Peyer's patch (tissue), 4 donors: Measurements from ENCODE around the gene GALE. TPM values are rescaled to one million over a fixed set of nuclear protein-coding genes. Genes with fewer than 3 reads are reported as not detected.
"Not testable (repeated sequence)": the region's sequence is repeated elsewhere in the genome, so short reads cannot be mapped to it uniquely, and the experiment has no call there.

Experiments
- DNase-seq, 3 donors: peaks; one replicate each; pipeline ENCODE4 v3.0.0-alpha.2; 2017 to 2019
- H3K27ac ChIP-seq, 4 donors: fragments of 200-600 bp; sonication (generic); one replicate each; pipeline ENCODE4 v1.5.1; 2016 to 2019
- H3K27me3 ChIP-seq, 2 donors: fragments of 200-600 bp; sonication (generic); one replicate each; pipeline ENCODE4 v1.5.1; 2019
- H3K36me3 ChIP-seq, 3 donors: fragments of 200-600 bp; sonication (generic); one replicate each; pipeline ENCODE4 v1.5.1; 2016 to 2019
- H3K4me1 ChIP-seq, 4 donors: fragments of 200-600 bp; sonication (generic); one replicate each; pipeline ENCODE4 v1.5.1; 2016 to 2019
- H3K4me3 ChIP-seq, 4 donors: fragments of 200-600 bp; sonication (generic); 1 replicate in 3 of 4; 2 replicates in 1 of 4; pipeline ENCODE4 v1.5.1; 2016 to 2019; ENCODE audit warnings: mild to moderate bottlenecking in 1 of 4
- H3K9me3 ChIP-seq, 4 donors: fragments of 200-600 bp; sonication (generic); one replicate each; pipeline ENCODE4 v1.5.1; 2016 to 2019; ENCODE audit warnings: mild to moderate bottlenecking in 1 of 4
- POLR2A ChIP-seq, 2 donors: fragments of 450-650 bp; IDR thresholded peaks; one replicate each; pipeline ENCODE4 v1.5.1; 2017; ENCODE audit warnings: antibody characterized with exemption in 2 of 2, mild to moderate bottlenecking in 2 of 2, moderate library complexity in 2 of 2
- total RNA-seq, 4 donors: library from RNA; depleted of rRNA; stranded (reverse); fragments of >200 nt; gene quantifications; one replicate each; pipeline ENCODE4 v1.1.0, GENCODE V29; 2016
- TF ChIP-seq, protein P1 (sequence below), 6 experiments: fragments of 450-650 bp in 4 of 6; fragments of 200-600 bp in 2 of 6; sonication (generic) in 1 of 6; IDR thresholded peaks; one replicate each; pipeline ENCODE4 v1.5.1; 2017 to 2019; ENCODE audit warnings: antibody characterized with exemption in 6 of 6, mild to moderate bottlenecking in 3 of 6, moderate library complexity in 1 of 6

Gene GALE
- total RNA-seq, 4 donors from 2014 or later: 58.6 to 137 (median 107) TPM

DNA sequence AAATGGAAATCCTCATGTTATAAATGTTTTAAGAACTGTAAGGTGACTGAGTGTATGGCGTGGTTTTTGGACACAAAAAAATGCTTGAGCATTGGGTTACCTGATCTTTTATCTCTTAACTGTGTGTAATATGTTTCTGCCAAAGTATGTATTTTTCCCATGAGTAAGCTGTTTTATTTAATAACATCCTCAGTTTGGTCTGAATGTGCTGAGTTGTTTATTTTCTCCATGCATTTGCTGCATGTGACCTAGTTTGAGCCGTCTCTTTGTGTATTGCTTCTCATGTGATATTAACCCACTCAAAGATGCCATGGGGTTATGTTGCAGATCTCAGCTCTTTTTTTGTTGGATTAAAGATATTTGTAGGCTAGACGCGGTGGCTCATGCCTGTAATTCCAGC, 15.7 kb downstream of the GALE start:
- TF ChIP-seq, protein P1, sequence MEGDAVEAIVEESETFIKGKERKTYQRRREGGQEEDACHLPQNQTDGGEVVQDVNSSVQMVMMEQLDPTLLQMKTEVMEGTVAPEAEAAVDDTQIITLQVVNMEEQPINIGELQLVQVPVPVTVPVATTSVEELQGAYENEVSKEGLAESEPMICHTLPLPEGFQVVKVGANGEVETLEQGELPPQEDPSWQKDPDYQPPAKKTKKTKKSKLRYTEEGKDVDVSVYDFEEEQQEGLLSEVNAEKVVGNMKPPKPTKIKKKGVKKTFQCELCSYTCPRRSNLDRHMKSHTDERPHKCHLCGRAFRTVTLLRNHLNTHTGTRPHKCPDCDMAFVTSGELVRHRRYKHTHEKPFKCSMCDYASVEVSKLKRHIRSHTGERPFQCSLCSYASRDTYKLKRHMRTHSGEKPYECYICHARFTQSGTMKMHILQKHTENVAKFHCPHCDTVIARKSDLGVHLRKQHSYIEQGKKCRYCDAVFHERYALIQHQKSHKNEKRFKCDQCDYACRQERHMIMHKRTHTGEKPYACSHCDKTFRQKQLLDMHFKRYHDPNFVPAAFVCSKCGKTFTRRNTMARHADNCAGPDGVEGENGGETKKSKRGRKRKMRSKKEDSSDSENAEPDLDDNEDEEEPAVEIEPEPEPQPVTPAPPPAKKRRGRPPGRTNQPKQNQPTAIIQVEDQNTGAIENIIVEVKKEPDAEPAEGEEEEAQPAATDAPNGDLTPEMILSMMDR (IDR thresholded peaks at IDR 0.05): no peak
- TF ChIP-seq POLR2A (IDR thresholded peaks at IDR 0.05): no peak
- Histone ChIP-seq H3K36me3 (peaks cover 0 to 65% (median 3%) of the 10 kb centered on the region in 3 donors), H3K4me1 (peaks cover 0 to 5% (median 1%) of the 10 kb centered on the region in 4 donors), H3K27me3 (no peaks in the 10 kb centered on the region), H3K9me3 (no peaks in the 10 kb centered on the region), H3K4me3 (no peak overlapping the region), H3K27ac (no peak overlapping the region)
- no peak for DNase-seq

DNA sequence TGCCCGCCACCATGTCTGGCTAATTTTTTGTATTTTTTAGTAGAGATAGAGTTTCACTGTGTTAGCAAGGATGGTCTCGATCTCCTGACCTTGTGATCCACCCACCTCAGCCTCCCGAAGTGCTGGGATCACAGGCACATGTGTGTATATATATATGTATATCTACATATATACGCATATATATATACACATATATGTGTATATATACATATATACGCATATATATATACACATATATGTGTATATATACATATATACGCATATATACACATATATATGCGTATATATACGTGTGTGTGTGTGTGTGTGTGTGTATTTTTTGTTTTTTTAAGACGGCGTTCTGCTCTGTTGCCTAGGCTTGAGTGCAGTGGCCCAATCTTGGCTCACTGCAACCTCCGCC, 17.4 kb downstream of the GALE start:
- H3K36me3 ChIP-seq: peaks cover 0 to 59% (median 3%) of the 10 kb centered on the region in 3 donors
- H3K27me3 ChIP-seq: not testable (repeated sequence)

DNA sequence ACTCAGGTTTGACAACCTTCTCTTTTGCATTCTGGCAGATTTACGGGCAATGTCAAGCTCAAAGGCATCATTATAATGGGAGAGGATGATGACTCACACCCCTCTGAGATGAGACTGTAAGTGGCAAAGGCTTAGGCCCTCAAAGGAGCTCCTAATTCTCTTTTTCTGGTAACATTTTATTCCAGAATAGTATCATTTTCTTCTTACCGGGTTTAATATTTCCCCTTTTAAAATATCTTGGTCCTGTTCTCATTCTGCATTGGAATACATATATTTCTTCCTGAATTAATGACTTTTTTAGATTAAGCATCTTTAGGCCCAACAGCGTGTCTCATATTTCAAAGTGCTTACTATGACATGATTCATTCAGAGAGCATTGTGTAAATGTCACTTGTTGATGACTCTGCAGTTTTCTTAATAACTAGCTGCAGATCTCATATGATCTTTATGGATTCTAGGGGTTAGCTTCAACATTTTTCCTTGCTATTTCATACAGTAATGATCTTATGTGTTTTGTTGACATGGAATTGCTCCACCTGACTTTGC, 20.7 kb downstream of the GALE start:
- H3K36me3 ChIP-seq: peaks cover 0 to 26% (median 0%) of the 10 kb centered on the region in 3 donors
- H3K4me3 ChIP-seq: no peak overlapping the region
- H3K27ac ChIP-seq: no peak overlapping the region
- peaks cover 0 to 31% (median 2%) of the 10 kb centered on the region in 4 donors for H3K4me1 ChIP-seq
- no peak for DNase-seq
- TF ChIP-seq, protein P1 (IDR thresholded peaks at IDR 0.05): no peak
- no peak for TF ChIP-seq POLR2A (IDR thresholded peaks at IDR 0.05)
- H3K27me3 ChIP-seq: no peaks in the 10 kb centered on the region
- no peaks in the 10 kb centered on the region for H3K9me3 ChIP-seq

More for the DNA sequence above, 17.4 kb downstream of the GALE start:
- not testable (repeated sequence) for DNase-seq, H3K27ac ChIP-seq, H3K4me3 ChIP-seq, H3K9me3 ChIP-seq
- peaks cover 0 to 17% (median 2%) of the 10 kb centered on the region in 4 donors for H3K4me1 ChIP-seq

DNA sequence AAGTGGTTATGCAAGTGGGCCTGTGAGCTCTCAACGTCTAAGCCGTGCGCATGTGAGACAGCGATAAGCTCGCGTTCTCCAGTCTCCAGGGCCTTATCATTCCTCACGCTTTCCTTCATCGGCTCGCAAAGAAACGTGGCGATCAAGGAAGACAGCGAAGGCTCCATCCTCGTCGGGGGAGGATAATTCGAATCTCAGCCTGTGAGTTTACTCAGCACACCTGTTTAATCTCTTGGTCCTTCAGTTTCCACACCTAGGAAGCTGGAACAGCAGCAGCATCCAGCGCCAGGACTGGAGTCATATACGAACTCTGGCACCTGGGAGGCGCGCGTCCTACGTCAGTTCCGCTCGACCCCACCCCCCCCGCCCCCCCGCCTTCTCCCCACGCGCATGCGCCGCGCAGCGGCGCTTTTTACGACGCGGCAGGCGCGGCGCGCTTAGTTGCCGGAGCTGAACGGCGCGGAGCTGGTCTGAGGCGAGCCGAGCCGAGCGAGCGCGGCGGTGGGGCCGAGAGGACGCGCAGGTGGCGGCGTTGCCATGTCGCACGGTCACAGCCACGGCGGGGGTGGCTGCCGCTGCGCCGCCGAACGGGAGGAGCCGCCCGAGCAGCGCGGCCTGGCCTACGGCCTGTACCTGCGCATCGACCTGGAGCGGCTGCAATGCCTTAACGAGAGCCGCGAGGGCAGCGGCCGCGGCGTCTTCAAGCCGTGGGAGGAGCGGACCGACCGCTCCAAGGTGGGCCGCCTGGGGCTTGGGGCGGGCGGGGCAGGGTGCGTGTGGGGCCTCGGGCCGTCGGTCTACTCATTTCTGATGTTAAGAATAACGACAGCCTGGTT, 22.4 kb downstream of the GALE start, which contains the start of gene PITHD1:
Gene PITHD1 (plus strand): TSS at position 440 of the 836 bp plus-strand sequence. CDS start 98 bp downstream, at position 538.
- Histone ChIP-seq H3K27ac (peak within 1 kb of the TSS; percentile 89 to 94 (median 92)), H3K9me3 (no peaks in the 10 kb centered on the region), H3K4me3 (peak within 1 kb of the TSS; percentile 71 to 98 (median 83)), H3K4me1 (peaks cover 0 to 31% (median 2%) of the 10 kb centered on the region in 4 donors), H3K36me3 (peaks cover 0 to 13% (median 0%) of the 10 kb centered on the region in 3 donors), H3K27me3 (no peaks in the 10 kb centered on the region)
- peak; percentile 74 to 92 (median 91) for DNase-seq
- TF ChIP-seq POLR2A (IDR thresholded peaks at IDR 0.05): peak; percentile 80 to 88
- TF ChIP-seq, protein P1 (IDR thresholded peaks at IDR 0.05): no peak

DNA sequence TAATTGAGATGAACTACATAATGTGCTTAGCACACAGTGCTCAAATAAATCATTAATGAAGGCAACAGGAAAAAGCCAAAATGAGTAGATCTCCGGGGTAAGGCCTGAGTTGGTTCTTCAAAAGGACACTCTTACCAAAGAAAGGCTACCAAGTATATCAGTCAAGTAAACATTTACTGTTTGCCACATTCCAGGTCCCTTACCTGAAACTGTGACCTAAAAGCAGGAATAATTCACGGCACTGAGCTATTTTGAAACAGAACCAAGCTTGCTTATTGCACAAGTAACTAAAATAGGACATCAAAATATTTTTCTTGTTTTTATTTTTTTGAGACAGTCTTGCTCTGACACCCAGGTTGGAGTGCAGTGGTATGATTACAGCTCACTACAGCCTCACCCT, 24.3 kb downstream of the GALE start:
- H3K27me3 ChIP-seq: no peaks in the 10 kb centered on the region
- no peak overlapping the region for H3K27ac ChIP-seq
- DNase-seq: no peak
- no peak overlapping the region for H3K4me3 ChIP-seq
- no peaks in the 10 kb centered on the region for H3K9me3 ChIP-seq
- peaks cover 0 to 36% (median 2%) of the 10 kb centered on the region in 4 donors for H3K4me1 ChIP-seq
- peaks cover 0 to 13% (median 0%) of the 10 kb centered on the region in 3 donors for H3K36me3 ChIP-seq
- TF ChIP-seq, protein P1 (IDR thresholded peaks at IDR 0.05): no peak
- TF ChIP-seq POLR2A (IDR thresholded peaks at IDR 0.05): no peak
